ENCODE data around the gene EPHB2.

Gene EPHB2

GRCh38 chr1:22782406-22782805 is 71.8 kb downstream of the EPHB2 start:
- no peak for DNase-seq

- no peak for DNase-seq
Measured at GRCh38 chr1:22784317-22784716, 73.7 kb downstream of the EPHB2 start.

GRCh38 chr1:22784737-22785136 is 74.1 kb downstream of the EPHB2 start:
- DNase-seq: no peak

GRCh38 chr1:22786101-22786500 is 75.5 kb downstream of the EPHB2 start:
- DNase-seq: no peak

- DNase-seq: no peak
Measured at GRCh38 chr1:22786719-22787489, 76.3 kb downstream of the EPHB2 start.

GRCh38 chr1:22787636-22788035 is 77.0 kb downstream of the EPHB2 start:
- DNase-seq: no peak

GRCh38 chr1:22788254-22788661 is 77.6 kb downstream of the EPHB2 start:
- DNase-seq: no peak

GRCh38 chr1:22789356-22789994 is 78.8 kb downstream of the EPHB2 start:
- DNase-seq: no peak

GRCh38 chr1:22790232-22791008 is 79.8 kb downstream of the EPHB2 start:
- DNase-seq: no peak

- no peak for DNase-seq
Measured at GRCh38 chr1:22791831-22792347, 81.2 kb downstream of the EPHB2 start.

- no peak for DNase-seq
Measured at GRCh38 chr1:22792396-22793160, 81.9 kb downstream of the EPHB2 start.

GRCh38 chr1:22793647-22794046 is 83.0 kb downstream of the EPHB2 start:
- DNase-seq: no peak

GRCh38 chr1:22794647-22795365 is 84.2 kb downstream of the EPHB2 start:
- DNase-seq: no peak

- DNase-seq: no peak
Measured at GRCh38 chr1:22795366-22795714, 84.7 kb downstream of the EPHB2 start.

GRCh38 chr1:22796642-22797041 is 86.0 kb downstream of the EPHB2 start:
- DNase-seq: no peak

- no peak for DNase-seq
Measured at GRCh38 chr1:22798083-22798482, 87.4 kb downstream of the EPHB2 start.

- no peak for DNase-seq
Measured at GRCh38 chr1:22799971-22800370, 89.3 kb downstream of the EPHB2 start.

- no peak for DNase-seq
Measured at GRCh38 chr1:22800629-22801028, 90.0 kb downstream of the EPHB2 start.

- no peak for DNase-seq
Measured at GRCh38 chr1:22801347-22801746, 90.7 kb downstream of the EPHB2 start.

GRCh38 chr1:22801761-22802160 is 91.1 kb downstream of the EPHB2 start:
- DNase-seq: no peak

GRCh38 chr1:22803833-22804232 is 93.2 kb downstream of the EPHB2 start:
- no peak for DNase-seq

GRCh38 chr1:22804406-22804805 is 93.8 kb downstream of the EPHB2 start:
- no peak for DNase-seq
